GM12878 (cell line): Measurements from ENCODE around the gene PPP5C. TPM values are rescaled to one million over a fixed set of nuclear protein-coding genes. Genes with fewer than 3 reads are reported as not detected.

Experiments used
- CEBPB ChIP-seq, 2 experiments: fragments of 150-350 bp in 1 of 2; IDR thresholded peaks; 2 replicates each; pipeline ENCODE4 v1.6.1; 2012 to 2014; ENCODE audit warnings: low read depth in 2 of 2, low read length in 2 of 2, borderline replicate concordance in 1 of 2, inconsistent platforms in 1 of 2
- CTCF ChIP-seq, 3 experiments: IDR thresholded peaks in 2 of 3; conservative IDR thresholded peaks in 1 of 3; 2 replicates each; pipeline ENCODE4 v1.5.1; 2011; ENCODE audit warnings: low read depth in 3 of 3, low read length in 3 of 3, mild to moderate bottlenecking in 3 of 3, control low read depth in 2 of 3, moderate library complexity in 2 of 3, inconsistent platforms in 1 of 3, mixed read lengths in 1 of 3; ENCODE audit not compliant: control insufficient read depth in 2 of 3, insufficient read depth in 1 of 3; ENCODE audit errors: extremely low read depth in 1 of 3
- GATAD2B ChIP-seq: fragments of 450-650 bp; conservative IDR thresholded peaks from 2 replicates; pipeline ENCODE4 v1.6.1; 2017; ENCODE audit warnings: low read depth, mild to moderate bottlenecking, moderate library complexity
- IRF4 ChIP-seq: IDR thresholded peaks from 2 replicates; pipeline ENCODE4 v1.6.1; 2011; ENCODE audit warnings: low read depth, low read length
- MYC ChIP-seq: IDR thresholded peaks from 2 replicates; pipeline ENCODE4 v1.6.1; 2011; ENCODE audit warnings: mild to moderate bottlenecking, low read length, moderate library complexity, inconsistent platforms; ENCODE audit not compliant: insufficient read depth, insufficient replicate concordance, insufficient read length, severe bottlenecking
- RBBP5 ChIP-seq: fragments of 200-600 bp; sonication (generic); conservative IDR thresholded peaks from 2 replicates; pipeline ENCODE4 v1.6.1; 2016
- TCF12 ChIP-seq: IDR thresholded peaks from 2 replicates; pipeline ENCODE4 v1.6.1; 2011; ENCODE audit warnings: low read depth, mild to moderate bottlenecking, low read length
- ZBTB4 ChIP-seq: fragments of 450-650 bp; formaldehyde crosslinking; IDR thresholded peaks from 2 replicates; pipeline ENCODE4 v1.4.0; 2022; ENCODE audit warnings: mild to moderate bottlenecking, moderate library complexity
- polyA plus RNA-seq, 11 experiments: library from polyadenylated mRNA; depleted of rRNA in 4 of 11; unstranded in 6 of 11; stranded (reverse) in 5 of 11; fragments of >200 nt; fragmentation: Nextera tagmentation in 4 of 11; fragmentation: Illumina TruSeq in 1 of 11; extraction: Ambion mirVana in 4 of 11; extraction: Trizol in 1 of 11; gene quantifications; 1 replicate in 1 of 11; 2 replicates in 10 of 11; pipeline versions ENCODE4 v1.2.1 to v1.2.3, GENCODE V29; 2011 to 2016; ENCODE audit warnings: inconsistent platforms in 2 of 11, missing spikeins in 2 of 11, low read depth in 1 of 11
- total RNA-seq, 4 experiments: library from RNA; depleted of rRNA in 3 of 4; stranded (reverse); fragments of >200 nt in 3 of 4; fragmentation: Illumina TruSeq in 1 of 4; extraction: Trizol in 1 of 4; gene quantifications; 2 replicates each; pipeline versions ENCODE4 v1.2.1 to v1.2.3, GENCODE V29; 2013 to 2021
- TF ChIP-seq, protein P1 (sequence below): fragments of 150-350 bp; IDR thresholded peaks from 2 replicates; pipeline ENCODE4 v1.6.1; 2016; ENCODE audit warnings: low read depth, low read length
- TF ChIP-seq, protein P2 (sequence below): fragments of 450-650 bp; IDR thresholded peaks from 2 replicates; pipeline ENCODE4 v1.6.1; 2017; ENCODE audit warnings: low read depth, mild to moderate bottlenecking, moderate library complexity

The PPP5C gene
- total and polyA plus RNA-seq, 10 of the 15 experiments (the other 5 are each of a cell fraction or from before 2014, with no cell fraction given), result 1.1 to 154 (median 94.5) TPM

DNA sequence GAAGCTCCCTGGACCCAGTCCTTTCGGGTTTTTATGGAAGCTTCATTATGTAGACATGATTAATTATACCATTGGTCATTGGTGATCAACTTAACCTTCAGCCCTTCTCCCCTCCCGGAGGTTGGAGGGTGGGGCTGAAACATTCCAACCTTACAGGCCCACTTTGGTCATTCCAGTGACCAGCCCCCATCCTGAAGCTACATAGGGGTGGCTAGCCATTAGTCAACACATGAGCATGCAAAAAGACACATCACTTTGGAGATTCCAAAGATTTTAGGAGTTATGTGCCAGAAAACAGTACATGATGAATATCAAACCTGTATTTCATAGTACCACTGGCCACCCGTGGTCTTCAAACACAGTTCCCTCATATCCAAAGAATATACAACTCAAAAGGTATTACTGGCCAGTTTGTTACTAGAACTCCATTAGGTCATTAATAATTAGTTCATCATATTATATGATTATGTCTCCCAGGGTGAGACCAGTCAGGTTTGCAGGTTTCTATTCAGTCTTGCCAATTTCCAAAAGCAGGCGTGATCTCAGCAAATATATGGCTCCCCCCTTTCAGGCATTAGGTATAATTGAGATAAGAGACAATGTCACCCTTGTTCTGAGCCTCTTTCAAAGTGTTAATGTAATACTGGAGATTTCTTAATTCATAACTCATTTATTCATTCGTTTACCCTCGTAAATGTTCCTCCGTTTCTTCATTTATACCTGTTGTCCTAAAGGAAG, 11.1 kb downstream of the PPP5C start (continued):
- TF ChIP-seq, protein P1, sequence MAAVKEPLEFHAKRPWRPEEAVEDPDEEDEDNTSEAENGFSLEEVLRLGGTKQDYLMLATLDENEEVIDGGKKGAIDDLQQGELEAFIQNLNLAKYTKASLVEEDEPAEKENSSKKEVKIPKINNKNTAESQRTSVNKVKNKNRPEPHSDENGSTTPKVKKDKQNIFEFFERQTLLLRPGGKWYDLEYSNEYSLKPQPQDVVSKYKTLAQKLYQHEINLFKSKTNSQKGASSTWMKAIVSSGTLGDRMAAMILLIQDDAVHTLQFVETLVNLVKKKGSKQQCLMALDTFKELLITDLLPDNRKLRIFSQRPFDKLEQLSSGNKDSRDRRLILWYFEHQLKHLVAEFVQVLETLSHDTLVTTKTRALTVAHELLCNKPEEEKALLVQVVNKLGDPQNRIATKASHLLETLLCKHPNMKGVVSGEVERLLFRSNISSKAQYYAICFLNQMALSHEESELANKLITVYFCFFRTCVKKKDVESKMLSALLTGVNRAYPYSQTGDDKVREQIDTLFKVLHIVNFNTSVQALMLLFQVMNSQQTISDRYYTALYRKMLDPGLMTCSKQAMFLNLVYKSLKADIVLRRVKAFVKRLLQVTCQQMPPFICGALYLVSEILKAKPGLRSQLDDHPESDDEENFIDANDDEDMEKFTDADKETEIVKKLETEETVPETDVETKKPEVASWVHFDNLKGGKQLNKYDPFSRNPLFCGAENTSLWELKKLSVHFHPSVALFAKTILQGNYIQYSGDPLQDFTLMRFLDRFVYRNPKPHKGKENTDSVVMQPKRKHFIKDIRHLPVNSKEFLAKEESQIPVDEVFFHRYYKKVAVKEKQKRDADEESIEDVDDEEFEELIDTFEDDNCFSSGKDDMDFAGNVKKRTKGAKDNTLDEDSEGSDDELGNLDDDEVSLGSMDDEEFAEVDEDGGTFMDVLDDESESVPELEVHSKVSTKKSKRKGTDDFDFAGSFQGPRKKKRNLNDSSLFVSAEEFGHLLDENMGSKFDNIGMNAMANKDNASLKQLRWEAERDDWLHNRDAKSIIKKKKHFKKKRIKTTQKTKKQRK, result no peak
- TF ChIP-seq, protein P2, sequence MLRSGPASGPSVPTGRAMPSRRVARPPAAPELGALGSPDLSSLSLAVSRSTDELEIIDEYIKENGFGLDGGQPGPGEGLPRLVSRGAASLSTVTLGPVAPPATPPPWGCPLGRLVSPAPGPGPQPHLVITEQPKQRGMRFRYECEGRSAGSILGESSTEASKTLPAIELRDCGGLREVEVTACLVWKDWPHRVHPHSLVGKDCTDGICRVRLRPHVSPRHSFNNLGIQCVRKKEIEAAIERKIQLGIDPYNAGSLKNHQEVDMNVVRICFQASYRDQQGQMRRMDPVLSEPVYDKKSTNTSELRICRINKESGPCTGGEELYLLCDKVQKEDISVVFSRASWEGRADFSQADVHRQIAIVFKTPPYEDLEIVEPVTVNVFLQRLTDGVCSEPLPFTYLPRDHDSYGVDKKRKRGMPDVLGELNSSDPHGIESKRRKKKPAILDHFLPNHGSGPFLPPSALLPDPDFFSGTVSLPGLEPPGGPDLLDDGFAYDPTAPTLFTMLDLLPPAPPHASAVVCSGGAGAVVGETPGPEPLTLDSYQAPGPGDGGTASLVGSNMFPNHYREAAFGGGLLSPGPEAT, result no peak
- no peak for TF ChIP-seq ZBTB4 (CRISPR knock-in tag)
- no peak for TF ChIP-seq TCF12
- TF ChIP-seq GATAD2B, result no peak
- TF ChIP-seq IRF4, result no peak
- TF ChIP-seq RBBP5, result no peak
- TF ChIP-seq CEBPB (IDR thresholded peaks at IDR 0.05; ENCODE audit: borderline replicate concordance in 1 of 2, low read depth in 2 of 2, low read length in 2 of 2), result no peak
- no peak for TF ChIP-seq MYC
- TF ChIP-seq CTCF (IDR thresholded peaks at IDR 0.05 in 2 of 3, conservative IDR thresholded peaks at IDR 0.05 in 1 of 3; ENCODE audit: control insufficient read depth in 2 of 3, extremely low read depth in 1 of 3, insufficient read depth in 1 of 3, low read depth in 3 of 3, low read length in 3 of 3), result no peak
